Activated T-cell treated with anti-CD3 and anti-CD28 coated beads, Interleukin-2, amount 50 U/mL, for 24 hours (primary cell): ENCODE data around the gene NBEA.
"Not testable (repeated sequence)": the region's sequence is repeated elsewhere in the genome, so short reads cannot be mapped to it uniquely, and the experiment has no call there.

Source experiments
- DNase-seq: peaks from one replicate; pipeline ENCODE4 v3.0.0-alpha.2; 2020
- H3K27ac Mint-ChIP-seq: 2 replicates; pipeline ENCODE4 v1.8.0; 2020; ENCODE audit warnings: mild to moderate bottlenecking, mixed read lengths
- H3K27me3 Mint-ChIP-seq: 2 replicates; pipeline ENCODE4 v1.8.0; 2020; ENCODE audit warnings: mixed read lengths
- H3K36me3 Mint-ChIP-seq: 2 replicates; pipeline ENCODE4 v1.8.0; 2020; ENCODE audit warnings: low read depth, mixed read lengths
- H3K4me1 Mint-ChIP-seq: 2 replicates; pipeline ENCODE4 v1.8.0; 2020; ENCODE audit warnings: low read depth, mixed read lengths
- H3K4me3 Mint-ChIP-seq: 2 replicates; pipeline ENCODE4 v1.8.0; 2020; ENCODE audit warnings: mild to moderate bottlenecking, moderate library complexity, mixed read lengths
- H3K9me3 Mint-ChIP-seq: 2 replicates; pipeline ENCODE4 v1.8.0; 2020; ENCODE audit warnings: mixed read lengths

The NBEA gene, protein sequence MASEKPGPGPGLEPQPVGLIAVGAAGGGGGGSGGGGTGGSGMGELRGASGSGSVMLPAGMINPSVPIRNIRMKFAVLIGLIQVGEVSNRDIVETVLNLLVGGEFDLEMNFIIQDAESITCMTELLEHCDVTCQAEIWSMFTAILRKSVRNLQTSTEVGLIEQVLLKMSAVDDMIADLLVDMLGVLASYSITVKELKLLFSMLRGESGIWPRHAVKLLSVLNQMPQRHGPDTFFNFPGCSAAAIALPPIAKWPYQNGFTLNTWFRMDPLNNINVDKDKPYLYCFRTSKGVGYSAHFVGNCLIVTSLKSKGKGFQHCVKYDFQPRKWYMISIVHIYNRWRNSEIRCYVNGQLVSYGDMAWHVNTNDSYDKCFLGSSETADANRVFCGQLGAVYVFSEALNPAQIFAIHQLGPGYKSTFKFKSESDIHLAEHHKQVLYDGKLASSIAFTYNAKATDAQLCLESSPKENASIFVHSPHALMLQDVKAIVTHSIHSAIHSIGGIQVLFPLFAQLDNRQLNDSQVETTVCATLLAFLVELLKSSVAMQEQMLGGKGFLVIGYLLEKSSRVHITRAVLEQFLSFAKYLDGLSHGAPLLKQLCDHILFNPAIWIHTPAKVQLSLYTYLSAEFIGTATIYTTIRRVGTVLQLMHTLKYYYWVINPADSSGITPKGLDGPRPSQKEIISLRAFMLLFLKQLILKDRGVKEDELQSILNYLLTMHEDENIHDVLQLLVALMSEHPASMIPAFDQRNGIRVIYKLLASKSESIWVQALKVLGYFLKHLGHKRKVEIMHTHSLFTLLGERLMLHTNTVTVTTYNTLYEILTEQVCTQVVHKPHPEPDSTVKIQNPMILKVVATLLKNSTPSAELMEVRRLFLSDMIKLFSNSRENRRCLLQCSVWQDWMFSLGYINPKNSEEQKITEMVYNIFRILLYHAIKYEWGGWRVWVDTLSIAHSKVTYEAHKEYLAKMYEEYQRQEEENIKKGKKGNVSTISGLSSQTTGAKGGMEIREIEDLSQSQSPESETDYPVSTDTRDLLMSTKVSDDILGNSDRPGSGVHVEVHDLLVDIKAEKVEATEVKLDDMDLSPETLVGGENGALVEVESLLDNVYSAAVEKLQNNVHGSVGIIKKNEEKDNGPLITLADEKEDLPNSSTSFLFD (N-terminal part only)

DNA sequence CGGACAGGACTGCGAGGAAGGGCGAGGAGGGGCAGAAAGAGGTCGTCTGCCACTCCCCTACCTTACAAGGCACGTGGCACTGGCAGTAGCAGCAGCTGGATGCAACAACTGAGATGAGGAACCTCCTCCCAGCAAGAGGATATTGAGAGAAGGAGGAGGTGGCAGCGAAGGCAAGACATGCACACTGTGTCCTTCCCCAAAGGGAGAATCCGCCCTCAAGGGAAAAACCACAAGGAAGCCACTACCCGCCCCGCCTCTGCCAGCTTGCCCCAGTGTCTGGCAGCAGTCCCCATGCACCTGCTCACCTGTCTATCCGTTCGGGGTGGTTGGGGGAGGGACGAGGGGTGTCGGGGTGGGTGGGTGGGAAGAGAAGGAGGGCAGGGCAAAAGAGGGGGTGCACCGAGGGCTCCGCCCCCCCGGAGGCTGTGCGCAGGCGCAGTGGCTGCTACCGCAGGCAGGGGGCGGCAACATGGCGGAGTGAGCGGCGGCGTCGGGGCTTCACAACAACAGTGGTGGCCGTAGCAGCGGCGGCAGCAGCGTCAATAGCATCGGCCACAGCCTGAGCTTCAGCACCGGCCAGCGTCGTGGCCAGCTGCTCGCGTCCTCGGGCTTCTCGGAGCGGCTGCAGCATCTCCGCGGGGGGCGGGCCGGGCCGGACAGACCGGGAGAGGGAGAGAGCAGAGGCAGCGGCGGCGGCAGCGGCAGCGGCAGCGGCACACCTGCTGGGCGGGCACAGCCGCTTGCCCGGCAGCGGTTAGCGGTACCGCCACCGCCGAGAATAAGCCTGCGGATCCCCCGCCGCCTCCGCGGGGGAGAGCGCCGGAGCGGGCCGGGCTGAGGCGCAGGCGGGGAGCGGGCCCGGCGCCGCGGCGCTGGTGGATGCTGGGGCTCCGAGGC is at the start of gene NBEA:
Gene NBEA, plus strand, starts transcription at position 436 of the 897 bp plus-strand sequence. CDS start 551 bp downstream, outside the sequence.
- peak; percentile 85 for DNase-seq
- peaks cover 2% of the 10 kb centered on the region for H3K36me3 Mint-ChIP-seq
- H3K27me3 Mint-ChIP-seq = peaks cover 44% of the 10 kb centered on the region
- peaks cover 24% of the 10 kb centered on the region for H3K4me1 Mint-ChIP-seq
- peak within 1 kb of the TSS; percentile 88 for H3K4me3 Mint-ChIP-seq
- H3K27ac Mint-ChIP-seq = peak within 1 kb of the TSS; percentile 84
- no peaks in the 10 kb centered on the region for H3K9me3 Mint-ChIP-seq

DNA sequence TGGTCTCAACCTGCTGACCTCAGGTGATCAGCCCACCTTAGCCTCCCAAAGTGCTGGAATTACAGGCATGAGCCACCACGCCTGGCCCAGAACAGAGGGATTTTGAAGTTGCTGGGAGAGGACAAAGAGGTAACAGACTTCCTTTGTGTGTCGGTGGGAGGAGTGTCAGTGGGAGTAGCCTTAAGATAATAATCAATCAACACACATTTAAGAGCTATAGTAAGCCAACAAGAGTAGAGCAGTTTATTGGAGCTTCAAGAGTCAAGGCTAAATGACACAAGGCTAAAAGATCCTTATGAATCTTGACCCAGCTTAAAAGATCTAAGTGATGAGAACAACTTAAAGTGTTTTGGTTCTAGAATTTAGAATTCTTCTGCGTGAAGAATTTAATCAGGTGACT is 47.3 kb upstream of the NBEA start:
- Mint-ChIP-seq H3K4me3 (no peak overlapping the region), H3K36me3 (no peaks in the 10 kb centered on the region), H3K9me3 (no peaks in the 10 kb centered on the region), H3K27me3 (peaks cover 7% of the 10 kb centered on the region), H3K4me1 (no peaks in the 10 kb centered on the region), H3K27ac (no peak overlapping the region)
- no peak for DNase-seq

DNA sequence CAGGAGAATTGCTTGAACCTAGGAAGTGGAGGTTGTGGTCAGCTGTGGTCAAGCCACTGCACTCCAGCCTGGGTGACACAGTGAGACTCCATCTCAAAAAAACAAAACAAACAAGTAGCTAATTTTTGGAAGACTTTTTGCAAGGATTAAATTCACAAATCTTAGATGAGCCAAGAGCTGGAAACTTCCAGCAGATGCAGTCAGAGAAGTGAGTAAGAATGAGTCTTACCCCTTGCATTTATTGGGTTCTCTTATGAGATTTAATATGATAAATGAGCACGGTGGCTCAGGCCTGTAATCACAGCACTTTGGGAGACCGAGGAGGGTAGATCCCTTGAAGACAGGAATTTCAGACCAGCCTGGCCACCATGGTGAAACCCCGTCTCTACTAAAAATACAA is 44.9 kb upstream of the NBEA start:
- Mint-ChIP-seq H3K9me3 (no peaks in the 10 kb centered on the region), H3K36me3 (no peaks in the 10 kb centered on the region), H3K27ac (no peak overlapping the region), H3K4me3 (no peak overlapping the region), H3K27me3 (peaks cover 16% of the 10 kb centered on the region), H3K4me1 (no peaks in the 10 kb centered on the region)
- no peak for DNase-seq

DNA sequence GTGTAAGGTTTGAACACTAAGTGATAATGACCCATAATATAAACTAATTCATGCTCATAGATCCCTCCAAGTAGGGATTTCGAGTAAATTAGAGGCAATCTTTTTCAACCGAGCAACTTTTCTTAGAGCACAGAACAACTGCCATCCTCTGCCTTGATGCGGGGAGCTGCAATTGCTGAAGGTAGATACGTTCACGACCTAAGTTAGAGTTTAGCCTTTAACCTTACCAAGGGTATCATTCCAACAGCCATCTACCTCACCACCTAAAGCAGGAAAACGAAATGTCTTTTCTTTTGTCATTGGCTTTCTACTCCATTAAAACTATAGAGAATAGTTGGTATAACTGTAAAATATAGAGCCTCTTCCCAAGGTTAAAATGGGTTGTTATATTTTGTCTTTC is 42.2 kb upstream of the NBEA start:
- no peaks in the 10 kb centered on the region for H3K36me3 Mint-ChIP-seq
- no peaks in the 10 kb centered on the region for H3K9me3 Mint-ChIP-seq
- no peak overlapping the region for H3K4me3 Mint-ChIP-seq
- no peaks in the 10 kb centered on the region for H3K4me1 Mint-ChIP-seq
- no peak overlapping the region for H3K27ac Mint-ChIP-seq
- H3K27me3 Mint-ChIP-seq = peaks cover 16% of the 10 kb centered on the region
- no peak for DNase-seq

DNA sequence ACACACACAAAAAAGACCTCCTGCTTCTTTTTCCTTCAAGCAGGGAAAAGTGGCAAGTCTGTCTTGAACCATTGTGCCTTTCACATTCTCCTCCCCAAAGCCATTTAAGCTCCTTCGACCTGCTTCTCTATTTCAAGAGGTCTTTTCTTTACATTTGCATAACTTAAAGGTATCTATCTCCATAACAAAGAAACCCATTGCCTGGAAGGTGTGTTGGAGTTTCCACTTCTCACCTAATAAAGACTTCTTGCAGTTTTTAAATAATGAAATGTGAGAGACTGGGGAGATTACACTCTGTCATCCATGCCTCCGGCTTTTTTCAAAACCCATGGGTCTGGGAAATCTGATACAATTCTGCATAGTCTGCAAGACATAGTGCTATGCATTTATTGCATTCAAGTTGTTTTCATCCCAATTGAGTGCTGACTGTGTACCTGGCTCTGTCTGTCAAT is 41.8 kb upstream of the NBEA start:
- Mint-ChIP-seq H3K27me3 (peaks cover 16% of the 10 kb centered on the region), H3K9me3 (no peaks in the 10 kb centered on the region), H3K4me1 (no peaks in the 10 kb centered on the region), H3K27ac (no peak overlapping the region), H3K4me3 (no peak overlapping the region), H3K36me3 (no peaks in the 10 kb centered on the region)
- no peak for DNase-seq

DNA sequence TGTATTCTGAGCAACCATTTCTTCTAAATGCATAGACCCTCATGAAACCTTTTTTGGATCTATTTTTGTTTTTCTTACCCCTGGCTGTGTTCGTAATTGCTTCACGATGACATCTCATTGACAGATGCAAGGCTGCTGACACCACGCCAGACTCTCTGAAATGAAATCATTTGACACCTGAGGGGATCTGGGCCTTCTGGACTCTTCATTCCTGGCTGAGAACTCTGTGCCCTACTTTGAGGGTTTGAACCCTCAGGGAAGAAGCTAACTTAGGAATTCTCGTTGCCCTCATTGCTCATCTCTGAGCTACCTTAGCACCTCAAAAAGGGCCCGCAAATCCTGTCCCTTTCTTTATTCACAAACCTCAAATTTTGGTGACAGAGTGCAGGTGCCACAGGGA is 40.5 kb upstream of the NBEA start:
- no peaks in the 10 kb centered on the region for H3K36me3 Mint-ChIP-seq
- H3K27ac Mint-ChIP-seq = no peak overlapping the region
- peaks cover 20% of the 10 kb centered on the region for H3K27me3 Mint-ChIP-seq
- H3K9me3 Mint-ChIP-seq = no peaks in the 10 kb centered on the region
- no peaks in the 10 kb centered on the region for H3K4me1 Mint-ChIP-seq
- no peak overlapping the region for H3K4me3 Mint-ChIP-seq
- no peak for DNase-seq

DNA sequence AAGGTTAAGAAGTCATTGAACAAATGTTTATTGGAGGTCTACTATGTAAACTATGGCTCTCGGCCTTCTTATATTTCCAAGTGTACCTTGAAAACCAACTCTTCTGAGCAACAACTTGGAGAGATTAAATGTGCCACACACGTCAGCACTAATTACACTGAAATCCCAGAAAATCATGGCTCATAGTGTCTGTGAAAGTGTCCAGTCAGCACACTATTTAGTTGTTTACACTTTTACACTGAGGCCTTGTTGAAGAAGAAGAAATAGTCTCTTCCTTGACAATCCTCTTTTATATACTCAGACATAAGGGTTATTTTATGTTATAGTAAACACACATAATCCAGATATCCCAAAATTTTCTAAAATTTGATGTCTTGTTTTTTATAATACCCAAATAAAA is 30.9 kb upstream of the NBEA start:
- no peak overlapping the region for H3K4me3 Mint-ChIP-seq
- no peaks in the 10 kb centered on the region for H3K4me1 Mint-ChIP-seq
- H3K9me3 Mint-ChIP-seq = no peaks in the 10 kb centered on the region
- H3K27me3 Mint-ChIP-seq = peaks cover 17% of the 10 kb centered on the region
- no peak for DNase-seq
- no peaks in the 10 kb centered on the region for H3K36me3 Mint-ChIP-seq
- H3K27ac Mint-ChIP-seq = no peak overlapping the region

DNA sequence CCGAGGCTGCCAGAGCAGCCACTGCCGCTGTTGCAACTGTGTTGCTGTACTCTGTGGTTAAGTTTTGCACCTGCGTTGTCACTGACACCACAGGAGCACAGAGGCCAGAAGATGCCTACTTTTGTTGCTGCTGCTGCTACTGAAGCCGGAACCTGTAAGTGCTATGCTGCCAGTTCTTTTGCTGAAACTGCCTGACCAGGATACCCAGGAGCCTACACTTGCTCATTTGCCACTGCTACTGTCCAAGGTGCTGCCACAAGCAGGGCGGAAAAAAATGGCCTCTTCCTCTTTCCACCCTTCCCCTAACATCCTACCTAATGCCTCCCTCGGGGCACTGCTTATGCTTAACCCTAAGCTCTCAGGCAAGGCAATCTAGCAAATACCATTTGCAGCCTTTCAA is 29.0 kb upstream of the NBEA start:
- no peak for DNase-seq
- Mint-ChIP-seq H3K9me3 (no peaks in the 10 kb centered on the region), H3K27me3 (peaks cover 17% of the 10 kb centered on the region), H3K4me3 (no peak overlapping the region), H3K27ac (no peak overlapping the region), H3K4me1 (no peaks in the 10 kb centered on the region), H3K36me3 (no peaks in the 10 kb centered on the region)

DNA sequence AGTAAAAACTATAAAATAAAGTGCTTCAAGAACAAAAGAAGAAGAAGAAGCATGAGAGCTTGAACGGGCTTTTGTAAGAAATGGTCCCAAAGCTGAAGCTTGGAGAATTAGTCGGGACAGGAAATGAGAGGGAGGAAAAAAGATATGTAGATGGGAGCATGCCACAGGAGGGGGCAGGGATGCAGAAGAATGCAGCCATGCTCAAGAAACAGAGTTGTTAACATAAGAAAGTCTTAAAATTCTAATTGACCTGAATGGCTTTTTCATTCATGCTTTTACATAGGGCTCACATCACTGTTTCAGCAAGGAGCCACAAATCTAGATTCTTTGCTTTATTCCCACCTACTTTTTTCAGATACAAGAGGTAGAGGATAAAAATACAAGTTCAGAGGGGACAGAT is 27.7 kb upstream of the NBEA start:
- Mint-ChIP-seq H3K36me3 (no peaks in the 10 kb centered on the region), H3K27ac (no peak overlapping the region), H3K27me3 (peaks cover 12% of the 10 kb centered on the region), H3K4me3 (no peak overlapping the region), H3K9me3 (no peaks in the 10 kb centered on the region), H3K4me1 (no peaks in the 10 kb centered on the region)
- DNase-seq = no peak

DNA sequence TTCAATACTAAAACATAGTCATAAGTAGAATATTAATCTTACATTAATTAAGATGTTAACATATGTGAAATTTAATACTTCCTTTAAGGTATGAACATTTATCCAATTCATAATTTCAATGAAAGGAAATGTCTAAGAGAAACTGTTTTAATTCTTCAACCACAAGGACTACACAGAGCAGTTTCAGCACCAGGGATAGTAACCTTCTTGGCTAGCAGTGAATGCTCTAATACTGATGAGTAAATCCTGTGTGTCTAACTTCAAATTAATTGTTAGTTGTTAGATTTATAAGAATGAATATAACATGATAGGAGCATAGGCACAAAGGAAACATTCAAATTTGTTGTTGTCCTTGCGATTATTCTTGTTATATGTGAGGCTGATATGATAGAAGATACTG is 15.6 kb upstream of the NBEA start:
- no peak overlapping the region for H3K27ac Mint-ChIP-seq
- no peaks in the 10 kb centered on the region for H3K9me3 Mint-ChIP-seq
- H3K36me3 Mint-ChIP-seq = no peaks in the 10 kb centered on the region
- no peaks in the 10 kb centered on the region for H3K4me1 Mint-ChIP-seq
- no peak for DNase-seq
- peaks cover 20% of the 10 kb centered on the region for H3K27me3 Mint-ChIP-seq
- H3K4me3 Mint-ChIP-seq = no peak overlapping the region

DNA sequence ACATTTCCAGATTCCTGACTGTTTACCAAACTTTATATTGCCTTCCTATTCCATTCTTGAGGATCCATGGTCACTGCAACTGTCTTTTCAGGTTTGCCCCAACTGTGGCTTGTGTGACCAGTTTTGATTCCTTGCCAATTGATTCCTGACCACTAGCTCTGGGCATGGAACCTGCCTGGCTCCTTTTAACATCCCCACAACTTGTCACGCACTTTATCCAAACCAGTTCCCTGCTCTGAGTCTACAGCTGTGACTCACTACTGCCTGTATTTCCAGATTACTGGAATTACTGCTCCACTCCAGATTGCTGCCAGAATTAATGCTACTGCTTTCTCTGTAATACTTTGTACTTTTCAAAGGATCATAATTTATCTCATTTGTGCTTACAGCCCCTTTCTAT is 13.4 kb upstream of the NBEA start:
- not testable (repeated sequence) for DNase-seq, H3K4me1 Mint-ChIP-seq
- peaks cover 27% of the 10 kb centered on the region for H3K27me3 Mint-ChIP-seq

DNA sequence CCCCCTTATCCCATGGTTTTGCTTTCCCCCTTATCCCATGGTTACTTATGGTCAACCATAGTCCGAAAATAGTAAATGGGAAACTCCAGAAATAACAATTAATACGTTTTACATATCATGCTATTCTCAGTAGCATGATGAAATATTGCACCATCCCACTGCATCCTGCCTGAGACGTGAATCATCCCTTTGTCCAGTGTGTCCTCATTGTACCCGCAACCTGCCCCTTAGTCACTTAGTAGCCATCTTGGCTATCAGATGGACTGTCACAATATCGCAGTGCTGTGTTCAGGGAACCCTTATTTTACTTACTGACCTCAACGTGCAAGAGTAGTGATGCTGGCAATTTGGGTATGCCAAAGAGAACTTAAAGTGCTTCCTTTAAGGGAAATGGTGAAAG is 10.5 kb upstream of the NBEA start:
- DNase-seq = no peak
- peaks cover 39% of the 10 kb centered on the region for H3K27me3 Mint-ChIP-seq

More for the DNA sequence above, 13.4 kb upstream of the NBEA start:
- not testable (repeated sequence) for H3K9me3 Mint-ChIP-seq, H3K4me3 Mint-ChIP-seq, H3K27ac Mint-ChIP-seq, H3K36me3 Mint-ChIP-seq

DNA sequence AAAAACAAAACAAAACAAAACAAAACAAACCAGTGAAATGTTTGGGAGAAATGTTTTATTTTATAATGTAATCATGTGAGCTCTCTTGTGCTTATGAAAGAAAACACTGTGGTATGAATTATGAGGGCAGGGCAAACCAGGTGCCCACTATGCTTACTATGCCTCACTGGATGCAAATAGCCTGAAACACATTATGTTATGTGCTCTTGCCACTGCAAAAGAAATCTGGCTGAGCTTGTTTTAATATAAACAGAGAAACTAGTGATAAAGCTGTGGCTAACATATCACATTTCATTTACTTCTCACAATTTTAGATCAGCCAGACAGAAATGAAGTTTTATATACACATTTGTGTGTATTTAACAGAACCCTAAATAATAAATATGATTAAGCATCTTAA is 8.7 kb upstream of the NBEA start:
- H3K27me3 Mint-ChIP-seq = peaks cover 36% of the 10 kb centered on the region
- no peak overlapping the region for H3K27ac Mint-ChIP-seq
- no peaks in the 10 kb centered on the region for H3K36me3 Mint-ChIP-seq
- no peak for DNase-seq
- H3K9me3 Mint-ChIP-seq = no peaks in the 10 kb centered on the region
- no peaks in the 10 kb centered on the region for H3K4me1 Mint-ChIP-seq
- no peak overlapping the region for H3K4me3 Mint-ChIP-seq

More for the DNA sequence above, 10.5 kb upstream of the NBEA start:
- H3K9me3 Mint-ChIP-seq = no peaks in the 10 kb centered on the region
- H3K36me3 Mint-ChIP-seq = no peaks in the 10 kb centered on the region
- no peaks in the 10 kb centered on the region for H3K4me1 Mint-ChIP-seq
- H3K27ac Mint-ChIP-seq = no peak overlapping the region
- H3K4me3 Mint-ChIP-seq = no peak overlapping the region

DNA sequence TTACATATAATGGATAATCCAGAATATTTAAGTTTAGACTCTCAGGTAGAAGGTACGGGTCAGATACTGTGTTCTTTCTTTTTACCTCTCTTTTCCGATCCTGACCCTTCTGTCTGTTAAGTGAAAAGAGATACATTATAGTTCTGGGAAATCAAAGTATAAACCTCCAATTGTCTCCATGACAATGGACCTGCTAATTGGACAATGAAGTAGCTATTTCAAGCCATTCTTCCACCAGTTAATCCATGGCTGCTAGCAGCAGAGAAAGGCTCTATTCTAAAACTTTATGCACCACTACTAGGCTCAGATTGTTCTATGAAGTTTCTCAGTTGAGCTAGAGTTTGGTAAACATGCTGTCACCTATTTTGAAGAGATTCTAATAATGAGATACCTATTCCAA is 8.3 kb upstream of the NBEA start:
- Mint-ChIP-seq H3K27ac (no peak overlapping the region), H3K36me3 (no peaks in the 10 kb centered on the region), H3K9me3 (no peaks in the 10 kb centered on the region), H3K27me3 (peaks cover 35% of the 10 kb centered on the region), H3K4me3 (no peak overlapping the region), H3K4me1 (no peaks in the 10 kb centered on the region)
- no peak for DNase-seq
